Stimulated activated CD8-positive, alpha-beta memory T cell treated with anti-CD3 and anti-CD28 coated beads, Interleukin-7, amount 100 ng/mL, for 24 hours (primary cell): ENCODE data around the gene GRWD1.

Experiments used
- DNase-seq: peaks from one replicate; pipeline ENCODE4 v3.0.0-alpha.2; 2020; ENCODE audit warnings: low read depth

Gene GRWD1

GRCh38 chr19:48424694-48425219 is 21.0 kb upstream of the GRWD1 start:
- DNase-seq = no peak

DNA sequence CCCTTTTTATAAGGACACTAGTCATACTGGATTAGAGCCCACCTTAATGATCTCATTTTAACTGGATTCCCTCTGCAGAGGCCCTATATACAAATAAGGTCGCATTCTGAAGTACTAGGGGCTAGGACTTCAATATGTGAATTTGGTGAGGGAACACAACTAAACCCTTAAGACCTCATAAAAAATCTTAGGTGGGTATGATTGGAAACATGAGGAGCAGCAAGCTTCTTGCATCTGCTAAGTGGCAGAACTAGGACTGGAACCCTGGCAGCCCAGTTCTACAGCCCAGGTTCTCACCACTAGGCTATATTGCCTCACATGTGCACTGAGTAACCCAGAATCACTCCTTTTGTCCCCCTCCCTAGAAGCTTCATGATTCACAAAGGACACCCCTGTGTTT is 17.1 kb upstream of the GRWD1 start:
- no peak for DNase-seq

DNA sequence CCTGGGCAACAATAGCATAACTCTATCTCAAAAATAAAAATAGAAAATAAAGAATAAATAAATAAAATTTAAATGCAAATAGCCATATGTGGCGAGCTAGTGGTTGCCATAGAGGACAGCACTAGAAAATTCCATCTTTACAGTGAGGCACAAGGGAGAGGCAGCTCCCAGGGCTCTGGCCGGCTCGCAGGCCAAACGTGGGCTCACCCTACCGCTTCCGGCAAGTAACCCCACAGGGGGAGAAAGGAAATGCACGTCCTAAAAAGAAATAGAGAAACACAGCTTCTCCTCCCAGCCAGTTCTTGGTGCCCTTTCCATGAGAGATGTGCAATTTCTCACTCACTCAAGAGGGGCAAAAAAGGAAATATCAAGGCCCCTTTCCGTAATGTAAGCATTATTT is 12.4 kb upstream of the GRWD1 start:
- no peak for DNase-seq

- no peak for DNase-seq
Observed at GRCh38 chr19:48436586-48436985, 9.2 kb upstream of the GRWD1 start.

DNA sequence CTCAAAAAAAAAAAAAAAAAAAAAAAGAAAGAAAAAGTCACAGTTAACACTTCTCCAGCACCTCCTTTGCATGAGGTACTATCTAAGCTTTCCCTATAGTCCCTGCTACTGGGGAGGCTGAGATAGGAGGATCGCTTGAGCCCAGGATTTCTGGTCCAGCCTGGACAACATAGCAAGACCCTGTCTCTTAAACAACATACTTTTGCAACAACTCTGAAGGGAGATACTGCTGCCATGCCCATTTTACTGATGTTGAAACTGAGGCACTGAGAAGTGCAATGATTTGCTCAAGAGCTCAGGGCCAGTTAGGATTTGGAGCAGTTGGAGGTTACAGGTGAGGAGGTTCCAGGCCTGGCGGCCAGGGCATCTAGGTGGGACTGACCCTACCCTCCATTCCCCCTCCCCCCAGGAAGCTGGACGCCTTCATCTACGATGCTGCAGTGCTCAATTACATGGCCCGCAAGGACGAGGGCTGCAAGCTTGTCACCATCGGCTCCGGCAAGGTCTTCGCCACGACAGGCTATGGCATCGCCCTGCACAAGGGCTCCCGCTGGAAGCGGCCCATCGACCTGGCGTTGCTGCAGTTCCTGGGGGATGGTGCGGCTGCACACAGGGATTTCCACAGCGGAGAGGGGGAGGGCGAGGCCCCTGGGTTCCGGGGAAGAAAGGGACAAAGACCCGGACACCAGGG is 4.3 kb upstream of the GRWD1 start:
- DNase-seq = no peak

DNA sequence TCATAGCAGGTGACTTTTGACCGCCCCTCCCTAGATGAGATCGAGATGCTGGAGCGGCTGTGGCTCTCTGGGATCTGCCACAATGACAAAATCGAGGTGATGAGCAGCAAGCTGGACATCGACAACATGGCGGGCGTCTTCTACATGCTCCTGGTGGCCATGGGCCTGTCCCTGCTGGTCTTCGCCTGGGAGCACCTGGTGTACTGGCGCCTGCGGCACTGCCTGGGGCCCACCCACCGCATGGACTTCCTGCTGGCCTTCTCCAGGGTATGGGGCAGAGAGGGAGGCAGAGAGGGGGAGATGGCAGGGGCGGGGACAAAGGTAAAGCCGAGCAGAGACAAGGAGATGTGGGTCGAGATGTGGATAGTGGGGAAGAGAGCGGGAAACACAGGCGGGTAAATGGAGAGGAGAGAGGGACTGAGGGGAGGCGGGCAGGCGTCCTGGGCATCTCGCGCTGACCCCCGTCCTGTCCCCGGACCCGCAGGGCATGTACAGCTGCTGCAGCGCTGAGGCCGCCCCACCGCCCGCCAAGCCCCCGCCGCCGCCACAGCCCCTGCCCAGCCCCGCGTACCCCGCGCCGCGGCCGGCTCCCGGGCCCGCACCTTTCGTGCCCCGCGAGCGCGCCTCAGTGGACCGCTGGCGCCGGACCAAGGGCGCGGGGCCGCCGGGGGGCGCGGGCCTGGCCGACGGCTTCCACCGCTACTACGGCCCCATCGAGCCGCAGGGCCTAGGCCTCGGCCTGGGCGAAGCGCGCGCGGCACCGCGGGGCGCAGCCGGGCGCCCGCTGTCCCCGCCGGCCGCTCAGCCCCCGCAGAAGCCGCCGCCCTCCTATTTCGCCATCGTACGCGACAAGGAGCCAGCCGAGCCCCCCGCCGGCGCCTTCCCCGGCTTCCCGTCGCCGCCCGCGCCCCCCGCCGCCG is 3.4 kb upstream of the GRWD1 start:
- no peak for DNase-seq

DNA sequence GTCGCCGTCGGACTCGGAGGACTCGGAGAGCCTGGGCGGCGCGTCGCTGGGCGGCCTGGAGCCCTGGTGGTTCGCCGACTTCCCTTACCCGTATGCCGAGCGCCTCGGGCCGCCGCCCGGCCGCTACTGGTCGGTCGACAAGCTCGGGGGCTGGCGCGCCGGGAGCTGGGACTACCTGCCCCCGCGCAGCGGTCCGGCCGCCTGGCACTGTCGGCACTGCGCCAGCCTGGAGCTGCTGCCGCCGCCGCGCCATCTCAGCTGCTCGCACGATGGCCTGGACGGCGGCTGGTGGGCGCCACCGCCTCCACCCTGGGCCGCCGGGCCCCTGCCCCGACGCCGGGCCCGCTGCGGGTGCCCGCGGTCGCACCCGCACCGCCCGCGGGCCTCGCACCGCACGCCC is 2.5 kb upstream of the GRWD1 start:
- DNase-seq = no peak

DNA sequence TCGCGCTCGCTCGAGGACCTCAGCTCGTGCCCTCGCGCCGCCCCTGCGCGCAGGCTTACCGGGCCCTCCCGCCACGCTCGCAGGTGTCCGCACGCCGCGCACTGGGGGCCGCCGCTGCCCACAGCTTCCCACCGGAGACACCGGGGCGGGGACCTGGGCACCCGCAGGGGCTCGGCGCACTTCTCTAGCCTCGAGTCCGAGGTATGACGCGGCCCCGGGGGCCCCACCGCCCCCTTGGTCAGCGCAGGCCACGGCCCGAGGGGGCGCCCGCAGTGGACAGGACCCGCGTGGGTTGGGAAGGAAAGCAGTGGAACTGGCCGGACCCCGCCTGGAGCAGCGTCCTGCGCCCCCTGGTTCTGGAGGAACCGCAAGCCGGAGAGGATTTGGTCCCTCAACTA is 2.1 kb upstream of the GRWD1 start:
- no peak for DNase-seq

DNA sequence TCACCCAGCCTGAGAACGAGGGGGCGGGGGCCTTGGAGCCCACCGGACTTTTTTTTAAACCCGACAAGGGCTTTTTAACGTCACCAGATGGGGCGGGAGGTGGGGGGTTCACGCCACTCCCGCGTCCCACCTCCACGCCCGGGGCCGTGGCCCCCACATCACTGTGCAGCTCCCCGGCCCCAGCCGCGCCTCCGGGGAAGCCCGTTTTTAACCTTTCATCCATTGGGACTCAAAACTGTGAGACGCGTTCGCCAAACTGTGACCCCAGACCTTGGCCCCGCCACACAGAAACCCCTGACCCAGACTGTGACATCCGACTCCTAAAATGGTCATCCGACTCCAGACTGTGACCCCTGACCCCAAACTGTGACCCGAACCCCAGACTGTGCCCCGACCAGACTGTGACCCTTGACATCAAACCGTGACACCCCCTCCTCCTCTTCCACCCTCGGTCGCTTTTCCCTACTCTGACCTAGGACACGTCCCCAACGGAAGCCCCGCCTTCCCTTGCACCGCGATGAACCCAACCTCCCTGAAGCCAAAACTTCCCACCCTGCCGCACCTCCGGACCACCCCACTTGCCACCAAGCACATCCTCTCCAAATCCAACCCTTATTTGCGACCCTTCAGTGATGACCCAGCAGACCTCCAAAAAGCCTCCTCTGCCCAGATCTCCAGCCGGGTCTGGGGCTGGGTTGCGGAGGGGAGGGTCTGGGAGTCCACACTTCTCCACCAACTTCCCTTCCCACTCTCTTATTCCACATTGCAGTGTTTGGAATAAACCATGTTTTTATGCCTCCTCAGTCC is 1.5 kb upstream of the GRWD1 start:
- no peak for DNase-seq

DNA sequence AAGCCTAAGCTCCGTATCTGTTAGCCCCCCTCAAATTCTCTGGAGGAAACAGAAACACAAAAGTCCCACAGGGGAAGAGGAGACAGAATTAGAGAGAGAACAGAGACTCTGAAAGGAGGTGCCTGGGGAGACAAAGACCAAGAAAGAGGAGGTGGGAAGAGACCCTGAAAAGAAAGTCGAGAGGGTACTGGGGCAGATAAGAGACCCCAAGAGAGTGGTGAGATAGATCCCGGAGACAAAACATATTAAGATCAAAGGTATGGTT is 915 bp upstream of the GRWD1 start:
- no peak for DNase-seq

GRCh38 chr19:48445256-48445605 is 552 bp upstream of the GRWD1 start:
- no peak for DNase-seq

DNA sequence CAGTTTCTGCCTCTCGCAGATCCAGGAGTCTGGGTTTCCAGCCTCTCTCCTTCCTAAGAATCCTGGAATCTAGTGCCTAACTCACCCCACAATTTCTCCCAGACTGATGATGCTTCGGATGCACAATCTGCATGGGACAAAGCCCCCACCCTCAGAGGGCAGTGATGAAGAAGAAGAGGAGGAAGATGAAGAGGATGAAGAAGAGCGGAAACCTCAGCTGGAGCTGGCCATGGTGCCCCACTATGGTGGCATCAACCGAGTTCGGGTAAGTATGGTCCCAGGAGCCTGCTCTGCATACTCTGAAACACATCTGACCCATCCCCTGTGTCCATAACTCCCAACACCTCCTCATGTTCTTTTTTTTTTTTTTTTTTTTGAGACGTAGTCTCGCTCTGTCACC is 796 bp downstream of the GRWD1 start:
- no peak for DNase-seq

- no peak for DNase-seq
Observed at GRCh38 chr19:48448563-48448962, 2.8 kb downstream of the GRWD1 start.

GRCh38 chr19:48450441-48450840 is 4.7 kb downstream of the GRWD1 start:
- DNase-seq = no peak

DNA sequence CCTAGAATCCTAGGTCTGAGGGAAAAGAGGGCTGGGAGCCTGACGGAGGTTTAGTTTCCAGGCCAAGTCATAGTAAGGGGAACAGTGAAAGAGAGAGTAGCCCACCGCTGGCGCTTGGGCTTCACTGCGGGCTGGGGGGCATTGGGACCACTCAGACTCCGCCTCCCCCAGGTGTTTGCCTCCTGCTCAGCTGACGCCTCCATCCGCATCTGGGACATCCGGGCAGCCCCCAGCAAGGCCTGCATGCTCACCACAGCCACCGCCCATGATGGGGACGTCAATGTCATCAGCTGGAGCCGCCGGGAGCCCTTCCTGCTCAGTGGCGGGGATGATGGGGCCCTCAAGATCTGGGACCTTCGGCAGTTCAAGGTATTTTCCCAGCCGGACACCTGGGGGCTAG is 5.1 kb downstream of the GRWD1 start:
- DNase-seq = no peak

DNA sequence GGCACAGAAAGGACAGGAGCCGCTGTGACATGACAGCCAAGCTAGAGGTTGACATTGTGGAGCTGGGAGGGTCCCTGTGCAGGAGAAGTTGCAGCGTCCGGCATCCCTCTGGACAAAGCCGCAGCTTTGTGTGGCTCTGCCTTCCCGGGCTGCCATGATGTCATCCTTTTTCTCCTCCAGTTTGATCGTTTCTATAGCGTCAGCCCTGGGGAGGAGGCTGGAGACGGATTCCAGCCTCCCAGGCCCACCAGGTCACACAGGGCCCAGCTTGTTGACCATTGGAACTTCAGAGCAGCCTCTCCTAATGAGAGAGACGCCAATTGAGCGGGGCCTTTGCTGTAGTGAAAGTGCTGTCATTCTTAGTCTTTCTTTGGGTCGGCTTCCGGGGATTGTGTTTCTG is 5.8 kb downstream of the GRWD1 start:
- DNase-seq = no peak

- DNase-seq = no peak
Observed at GRCh38 chr19:48452289-48453190, 6.8 kb downstream of the GRWD1 start.

- DNase-seq = no peak
Observed at GRCh38 chr19:48454150-48454730, 8.5 kb downstream of the GRWD1 start.

GRCh38 chr19:48455171-48455907 is 9.6 kb downstream of the GRWD1 start, which contains the start of gene KCNJ14:
TSS of gene KCNJ14 (plus strand) at chr19:48455574. CDS start at chr19:48461725, 6,151 bp downstream.
- DNase-seq = no peak

DNA sequence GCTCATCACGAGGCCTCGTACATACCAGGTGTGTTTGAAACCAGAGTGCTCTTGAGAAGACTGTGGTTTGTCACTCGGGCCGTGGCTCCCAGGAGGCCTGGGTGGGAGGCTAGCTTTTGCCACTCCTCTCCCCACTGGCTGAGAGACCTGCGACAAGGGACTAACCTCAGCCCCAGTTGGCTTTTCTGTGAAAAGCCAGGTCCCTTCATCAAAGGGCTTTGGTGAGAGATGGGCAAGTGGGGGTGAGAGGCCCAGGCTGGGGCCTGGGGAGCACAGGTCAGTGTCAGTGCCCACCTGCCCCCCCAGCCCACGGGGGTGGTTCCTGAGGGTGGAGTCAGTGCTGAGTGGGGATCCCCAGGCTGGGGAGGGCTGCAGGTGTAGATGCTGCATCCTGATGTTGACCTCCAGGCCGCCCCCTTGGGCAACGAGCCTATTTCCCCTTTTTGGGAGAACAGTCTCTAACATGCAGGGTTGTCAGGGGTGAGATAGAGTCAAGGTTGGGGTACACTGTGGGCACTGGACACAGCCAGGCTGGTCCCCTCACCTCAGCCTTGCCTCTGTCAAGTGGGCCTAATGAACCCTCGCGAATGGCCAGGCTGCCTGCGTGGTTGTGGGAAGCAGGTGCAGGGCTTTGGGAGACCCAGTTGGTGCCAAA is 10.3 kb downstream of the GRWD1 start:
- no peak for DNase-seq
